ENCODE measurements around the gene GCN1.
"Not testable (repeated sequence)": the region's sequence is repeated elsewhere in the genome, so short reads cannot be mapped to it uniquely, and the experiment has no call there.

GCN1 gene, protein sequence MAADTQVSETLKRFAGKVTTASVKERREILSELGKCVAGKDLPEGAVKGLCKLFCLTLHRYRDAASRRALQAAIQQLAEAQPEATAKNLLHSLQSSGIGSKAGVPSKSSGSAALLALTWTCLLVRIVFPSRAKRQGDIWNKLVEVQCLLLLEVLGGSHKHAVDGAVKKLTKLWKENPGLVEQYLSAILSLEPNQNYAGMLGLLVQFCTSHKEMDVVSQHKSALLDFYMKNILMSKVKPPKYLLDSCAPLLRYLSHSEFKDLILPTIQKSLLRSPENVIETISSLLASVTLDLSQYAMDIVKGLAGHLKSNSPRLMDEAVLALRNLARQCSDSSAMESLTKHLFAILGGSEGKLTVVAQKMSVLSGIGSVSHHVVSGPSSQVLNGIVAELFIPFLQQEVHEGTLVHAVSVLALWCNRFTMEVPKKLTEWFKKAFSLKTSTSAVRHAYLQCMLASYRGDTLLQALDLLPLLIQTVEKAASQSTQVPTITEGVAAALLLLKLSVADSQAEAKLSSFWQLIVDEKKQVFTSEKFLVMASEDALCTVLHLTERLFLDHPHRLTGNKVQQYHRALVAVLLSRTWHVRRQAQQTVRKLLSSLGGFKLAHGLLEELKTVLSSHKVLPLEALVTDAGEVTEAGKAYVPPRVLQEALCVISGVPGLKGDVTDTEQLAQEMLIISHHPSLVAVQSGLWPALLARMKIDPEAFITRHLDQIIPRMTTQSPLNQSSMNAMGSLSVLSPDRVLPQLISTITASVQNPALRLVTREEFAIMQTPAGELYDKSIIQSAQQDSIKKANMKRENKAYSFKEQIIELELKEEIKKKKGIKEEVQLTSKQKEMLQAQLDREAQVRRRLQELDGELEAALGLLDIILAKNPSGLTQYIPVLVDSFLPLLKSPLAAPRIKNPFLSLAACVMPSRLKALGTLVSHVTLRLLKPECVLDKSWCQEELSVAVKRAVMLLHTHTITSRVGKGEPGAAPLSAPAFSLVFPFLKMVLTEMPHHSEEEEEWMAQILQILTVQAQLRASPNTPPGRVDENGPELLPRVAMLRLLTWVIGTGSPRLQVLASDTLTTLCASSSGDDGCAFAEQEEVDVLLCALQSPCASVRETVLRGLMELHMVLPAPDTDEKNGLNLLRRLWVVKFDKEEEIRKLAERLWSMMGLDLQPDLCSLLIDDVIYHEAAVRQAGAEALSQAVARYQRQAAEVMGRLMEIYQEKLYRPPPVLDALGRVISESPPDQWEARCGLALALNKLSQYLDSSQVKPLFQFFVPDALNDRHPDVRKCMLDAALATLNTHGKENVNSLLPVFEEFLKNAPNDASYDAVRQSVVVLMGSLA (N-terminal part only)

DNA sequence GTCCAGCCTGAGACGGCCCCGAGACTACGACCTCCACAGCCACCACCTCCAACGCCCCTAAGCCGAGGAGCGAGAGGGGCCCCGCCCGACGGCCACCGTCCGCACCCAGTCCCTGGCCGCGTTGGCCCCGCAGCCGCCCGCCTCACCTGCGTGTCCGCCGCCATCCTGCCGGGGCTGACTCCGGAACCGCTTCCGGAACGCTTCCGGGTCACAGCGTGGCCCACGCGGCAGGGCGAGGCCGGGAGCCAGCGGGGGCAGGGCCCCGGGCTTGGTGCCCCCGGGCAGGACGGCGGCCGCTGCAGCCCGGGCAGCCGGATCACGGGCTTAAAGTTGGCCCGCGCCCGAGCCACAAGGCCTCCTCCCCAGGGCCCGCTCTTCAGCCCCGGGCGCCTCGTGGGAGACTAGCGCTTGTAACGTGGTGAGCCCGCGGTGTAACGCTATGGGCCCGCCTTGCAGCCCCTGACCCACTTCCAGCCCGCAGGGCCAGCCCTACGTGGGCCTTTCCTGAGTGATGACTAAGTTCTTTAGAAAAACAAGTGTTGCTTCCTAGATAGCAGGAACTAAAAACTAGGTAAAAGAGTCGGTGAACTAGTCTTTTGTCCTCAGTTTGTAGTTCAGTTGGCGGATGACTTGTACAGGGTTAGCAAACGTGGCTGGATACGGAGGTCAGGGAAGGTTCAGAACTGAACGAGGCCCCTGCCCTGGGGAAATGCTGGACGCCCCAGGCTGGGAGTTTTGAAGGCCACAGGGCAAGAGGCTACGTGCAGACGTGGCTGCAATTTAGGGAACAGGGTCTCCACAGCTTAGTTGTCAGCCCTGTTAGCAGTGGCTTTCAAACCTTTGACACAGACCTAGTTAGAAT, at the start of gene GCN1:
GCN1 (minus strand) TSS at position 182 of the 862 bp plus-strand sequence; CDS start at position 164, 18 bp downstream.
- DNase-seq = peak; percentile 84

GRCh38 chr12:120242971-120243699, 48.6 kb upstream of the GCN1 start:
- DNase-seq = no peak

DNA sequence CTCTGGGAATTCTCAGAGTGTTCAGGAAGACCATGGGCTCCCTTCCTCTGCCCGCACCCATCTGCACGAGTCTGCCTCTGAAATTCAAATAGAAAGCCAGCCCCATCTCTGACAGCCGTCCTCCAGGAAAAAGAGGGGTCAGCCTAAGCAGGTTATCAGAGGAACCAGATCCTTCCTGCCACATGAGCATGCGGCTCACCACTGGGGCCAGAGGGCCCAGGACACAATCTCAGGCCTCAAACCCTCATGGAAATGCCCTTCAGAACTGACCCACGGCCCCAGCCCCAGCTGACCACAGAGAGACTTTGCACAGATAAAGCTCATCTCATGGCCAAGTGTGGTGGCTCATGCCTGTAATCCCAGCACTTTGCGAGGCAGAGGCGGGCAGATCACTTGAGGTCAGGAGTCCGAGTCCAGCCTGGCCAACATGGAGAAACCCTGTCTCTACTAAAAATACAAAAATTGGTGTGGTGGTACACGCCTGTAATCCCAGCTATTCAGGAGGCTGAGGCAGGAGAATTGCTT, 47.8 kb upstream of the GCN1 start:
- no peak for DNase-seq

DNA sequence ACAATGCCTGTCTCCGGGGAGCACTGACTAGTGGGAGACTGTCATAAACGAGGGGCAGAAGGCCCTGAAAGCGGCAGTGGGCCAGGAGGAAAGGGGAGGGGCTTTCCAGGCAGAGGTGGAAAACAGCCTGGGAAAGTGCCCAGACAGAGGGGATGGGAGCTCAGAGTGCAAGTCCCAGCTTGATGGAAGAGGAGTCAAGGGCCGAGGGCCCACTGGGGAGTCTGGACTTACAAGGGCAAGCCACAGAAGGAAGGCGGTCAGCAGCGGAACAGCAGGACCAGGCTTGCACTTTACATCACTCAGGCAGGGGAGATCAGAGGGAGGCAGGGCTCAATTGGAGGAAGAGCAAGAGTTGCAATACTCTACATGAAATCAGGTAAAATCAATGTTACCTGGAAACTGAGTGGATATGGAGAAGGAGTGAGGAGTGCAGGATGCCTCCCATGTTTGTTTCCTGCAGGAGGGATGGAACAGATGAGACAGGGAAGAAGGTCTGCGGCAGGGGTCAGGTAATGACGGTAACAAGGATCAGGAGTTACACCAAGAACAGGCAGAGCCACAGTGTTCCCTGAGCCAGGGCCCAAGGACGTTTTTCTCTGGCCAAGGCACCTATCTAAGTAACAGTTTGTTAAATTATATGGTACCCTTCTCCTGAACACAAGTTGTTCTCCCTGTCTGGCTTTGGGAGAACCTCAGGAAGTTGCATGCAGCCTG, 47.2 kb upstream of the GCN1 start:
- DNase-seq = no peak

- no peak for DNase-seq
Observed at GRCh38 chr12:120240495-120240833, 45.9 kb upstream of the GCN1 start.

GRCh38 chr12:120239776-120240494, 45.4 kb upstream of the GCN1 start:
- DNase-seq = no peak

- DNase-seq = no peak
Observed at GRCh38 chr12:120238839-120239445, 44.4 kb upstream of the GCN1 start.

DNA sequence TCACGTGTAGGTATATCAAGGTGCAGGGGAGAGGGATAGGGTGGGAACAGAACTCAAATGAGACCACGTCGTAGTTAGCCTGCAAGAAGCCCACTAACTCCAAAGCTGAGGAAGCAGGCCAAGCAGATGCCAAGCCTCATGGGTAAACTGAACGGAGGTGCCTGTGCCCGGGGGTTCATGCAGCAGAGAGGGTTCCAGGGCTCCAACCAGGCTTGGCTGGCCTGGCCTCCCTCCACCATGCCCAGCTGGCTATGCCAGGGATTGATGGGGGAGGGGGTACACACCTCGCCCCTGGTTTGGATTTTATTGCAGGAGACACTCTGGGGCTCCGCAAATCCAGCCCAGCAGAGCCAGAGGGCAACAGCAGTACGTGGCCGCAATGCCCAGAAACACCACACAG, 43.7 kb upstream of the GCN1 start:
- DNase-seq = no peak

- DNase-seq = no peak
Observed at GRCh38 chr12:120237360-120238171, 43.1 kb upstream of the GCN1 start.

- DNase-seq = not testable (repeated sequence)
Observed at GRCh38 chr12:120236809-120237208, 42.3 kb upstream of the GCN1 start.

GRCh38 chr12:120235369-120236323, 41.1 kb upstream of the GCN1 start:
- DNase-seq = no peak

GRCh38 chr12:120234643-120235368, 40.3 kb upstream of the GCN1 start:
- no peak for DNase-seq

GRCh38 chr12:120231316-120232011, 36.9 kb upstream of the GCN1 start:
- DNase-seq = peak; percentile 77

- no peak for DNase-seq
Observed at GRCh38 chr12:120230974-120231315, 36.4 kb upstream of the GCN1 start.

DNA sequence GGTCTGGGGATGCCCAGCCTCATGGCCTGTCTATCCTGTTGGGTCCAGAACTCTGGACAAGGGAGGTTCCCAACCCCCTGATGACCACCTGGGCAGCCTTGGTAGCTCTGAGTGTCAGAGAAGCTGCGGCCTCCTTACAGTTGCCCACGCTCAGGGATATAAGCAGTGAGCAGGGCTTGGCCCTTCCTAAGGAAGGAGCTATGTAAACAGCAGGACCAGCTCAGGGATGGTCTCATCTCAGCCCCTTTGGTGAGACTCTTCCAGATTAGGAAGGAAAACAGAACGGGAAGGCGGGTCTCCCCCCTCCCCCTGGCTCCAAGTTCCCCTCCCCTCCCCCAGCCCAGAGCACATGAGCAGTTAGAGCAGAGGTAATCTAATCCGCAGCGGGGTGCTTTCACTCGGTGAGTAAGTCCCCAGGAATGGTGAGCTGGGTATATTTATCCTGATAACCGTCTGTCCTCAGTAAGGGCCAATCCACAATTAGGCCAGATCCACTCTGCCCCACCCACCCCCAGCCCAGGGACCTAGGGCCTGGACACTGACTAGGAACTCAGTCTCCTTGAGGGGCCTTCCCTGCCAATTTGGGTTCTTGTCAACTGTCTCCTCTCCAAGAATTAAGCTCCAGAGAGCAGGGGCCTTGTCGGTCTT, 35.9 kb upstream of the GCN1 start:
- no peak for DNase-seq

All from CD4-positive, alpha-beta T cell treated with Interleukin-15 for 1 hour (primary cell).